Chondrocyte (in vitro differentiated cells): Measurements from ENCODE around the gene PDZK1IP1. TPM values are rescaled to one million over a fixed set of nuclear protein-coding genes. Genes with fewer than 3 reads are reported as not detected.

Experiments used
- DNase-seq: peaks from one replicate; pipeline ENCODE4 v3.0.0; 2021; ENCODE audit warnings: mixed read lengths, low spot score
- H3K27ac Mint-ChIP-seq: one replicate; pipeline ENCODE4 v1.8.0; 2021; ENCODE audit warnings: mild to moderate bottlenecking, moderate library complexity, mixed read lengths; ENCODE audit not compliant: unreplicated experiment
- H3K27me3 Mint-ChIP-seq: 2 replicates; pipeline ENCODE4 v1.8.0; 2021; ENCODE audit warnings: low read depth, mixed read lengths
- H3K36me3 Mint-ChIP-seq: 2 replicates; pipeline ENCODE4 v1.8.0; 2021; ENCODE audit warnings: low read depth, mixed read lengths
- H3K4me1 Mint-ChIP-seq: 2 replicates; pipeline ENCODE4 v1.8.0; 2021; ENCODE audit warnings: low read depth, mild to moderate bottlenecking, mixed read lengths
- H3K4me3 Mint-ChIP-seq: one replicate; pipeline ENCODE4 v1.8.0; 2021; ENCODE audit warnings: mild to moderate bottlenecking, moderate library complexity, mixed read lengths; ENCODE audit not compliant: unreplicated experiment
- H3K9me3 Mint-ChIP-seq: 2 replicates; pipeline ENCODE4 v1.8.0; 2021; ENCODE audit warnings: low read depth, mixed read lengths
- CTCF ChIP-seq: fragments of 200-600 bp; sonication (generic); IDR thresholded peaks from 2 replicates; pipeline ENCODE4 v1.5.0; 2021; ENCODE audit warnings: antibody characterized with exemption, mild to moderate bottlenecking, moderate library complexity
- total RNA-seq: library from RNA; stranded (reverse); gene quantifications from 3 replicates; pipeline ENCODE4 v1.2.1, GENCODE V29; 2021

Gene PDZK1IP1
- total RNA-seq, 1 donor from 2014 or later, result not detected

DNA sequence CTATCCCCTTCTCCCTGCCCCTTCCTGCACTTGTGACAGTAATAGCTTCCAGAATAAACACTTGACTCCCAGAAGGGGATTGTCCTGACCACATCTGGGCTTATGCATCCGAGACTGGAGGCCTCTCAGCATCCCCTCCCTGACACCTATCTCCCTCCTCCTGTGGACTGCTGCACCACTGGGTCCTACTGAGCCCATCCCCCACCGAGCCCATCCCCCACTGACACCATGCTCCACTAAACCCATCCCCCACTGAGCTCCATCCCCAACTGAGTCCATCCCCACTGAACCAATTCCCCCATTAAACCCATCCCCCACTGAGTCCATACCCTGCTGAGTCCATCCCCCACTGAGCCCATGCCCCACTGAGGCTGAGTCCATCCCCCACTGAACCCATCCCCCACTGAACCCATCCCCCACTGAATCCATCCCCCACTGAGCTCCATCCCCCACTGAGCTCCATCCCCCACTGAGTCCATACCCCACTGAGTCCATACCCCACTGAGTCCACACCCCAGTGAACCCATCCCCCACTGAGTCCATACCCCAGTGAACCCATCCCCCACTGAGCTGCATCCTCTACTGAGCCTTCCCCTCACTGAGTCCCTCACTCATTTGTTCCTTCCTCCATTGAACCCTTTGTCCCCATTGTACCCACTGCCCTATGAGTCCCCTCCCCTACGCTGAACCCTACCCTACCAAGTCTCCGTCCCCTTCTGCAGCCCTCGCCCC is 5.6 kb downstream of the PDZK1IP1 start:
- H3K36me3 Mint-ChIP-seq, result no peaks in the 10 kb centered on the region
- H3K4me1 Mint-ChIP-seq, result peaks cover 15% of the 10 kb centered on the region
- no peaks in the 10 kb centered on the region for H3K9me3 Mint-ChIP-seq
- no peak overlapping the region for H3K4me3 Mint-ChIP-seq
- DNase-seq, result no peak
- H3K27me3 Mint-ChIP-seq, result peaks cover 9% of the 10 kb centered on the region
- H3K27ac Mint-ChIP-seq, result no peak overlapping the region
- no peak for TF ChIP-seq CTCF

DNA sequence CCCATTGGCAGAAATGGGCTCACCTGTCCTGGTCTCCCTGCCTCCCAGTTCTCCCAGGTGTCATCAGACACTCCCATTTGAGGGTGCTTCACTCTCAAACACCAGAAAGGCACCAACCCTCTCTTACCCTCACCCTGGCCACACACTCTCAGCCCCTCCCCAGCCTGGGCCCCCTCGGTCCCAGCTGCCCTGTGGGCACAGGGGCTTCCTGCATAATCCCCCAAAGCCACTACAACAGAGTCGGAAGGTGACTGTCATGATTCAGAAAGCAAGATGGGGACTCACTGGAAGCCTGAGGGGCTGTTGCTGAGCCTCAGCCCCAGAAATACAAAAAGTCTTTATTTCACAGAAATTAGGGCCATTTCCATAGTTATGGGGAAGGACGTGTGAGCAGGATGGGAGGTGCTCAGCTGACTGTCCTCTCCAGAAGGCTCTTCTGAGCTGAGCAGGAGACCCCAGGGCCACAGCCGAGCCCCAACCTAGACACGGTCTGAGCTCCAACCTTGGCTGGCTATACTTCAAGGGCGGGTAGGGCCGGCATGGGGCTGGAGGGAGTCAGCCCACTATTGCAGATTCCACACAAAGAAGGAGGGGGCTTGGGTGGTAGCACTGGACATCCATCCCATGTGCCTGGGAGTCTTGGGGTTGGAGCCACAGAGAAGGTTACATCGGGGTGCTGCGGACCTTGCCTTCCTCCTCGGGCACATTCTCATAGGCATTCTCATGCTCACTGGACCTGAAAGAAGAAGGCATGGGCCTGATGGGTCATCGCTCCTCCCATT is 6.3 kb downstream of the PDZK1IP1 start:
- peaks cover 22% of the 10 kb centered on the region for H3K4me1 Mint-ChIP-seq
- H3K27me3 Mint-ChIP-seq, result peaks cover 9% of the 10 kb centered on the region
- no peaks in the 10 kb centered on the region for H3K9me3 Mint-ChIP-seq
- H3K4me3 Mint-ChIP-seq, result no peak overlapping the region
- no peaks in the 10 kb centered on the region for H3K36me3 Mint-ChIP-seq
- TF ChIP-seq CTCF, result no peak
- no peak overlapping the region for H3K27ac Mint-ChIP-seq
- DNase-seq, result no peak

GRCh38 chr1:47182676-47183235 is 7.1 kb downstream of the PDZK1IP1 start:
- no peak for DNase-seq
- H3K27me3 Mint-ChIP-seq, result peaks cover 9% of the 10 kb centered on the region

GRCh38 chr1:47181955-47182675 is 7.7 kb downstream of the PDZK1IP1 start:
- Mint-ChIP-seq H3K4me3 (no peak overlapping the region), H3K27ac (no peak overlapping the region), H3K36me3 (no peaks in the 10 kb centered on the region), H3K27me3 (peaks cover 9% of the 10 kb centered on the region), H3K9me3 (no peaks in the 10 kb centered on the region), H3K4me1 (peaks cover 22% of the 10 kb centered on the region)
- no peak for DNase-seq
- no peak for TF ChIP-seq CTCF

More at GRCh38 chr1:47182676-47183235, 7.1 kb downstream of the PDZK1IP1 start:
- no peak for TF ChIP-seq CTCF
- Mint-ChIP-seq H3K4me1 (peaks cover 22% of the 10 kb centered on the region), H3K9me3 (no peaks in the 10 kb centered on the region), H3K36me3 (no peaks in the 10 kb centered on the region), H3K27ac (no peak overlapping the region), H3K4me3 (no peak overlapping the region)
